Ovary (tissue), 9 donors: ENCODE results near the gene RGS19. TPM values are rescaled to one million over a fixed set of nuclear protein-coding genes. Genes with fewer than 3 reads are reported as not detected.
A peak's percentile ranks its signal among the peaks of the same experiment; 100 is the strongest.
"Not testable (repeated sequence)": the region's sequence is repeated elsewhere in the genome, so short reads cannot be mapped to it uniquely, and the experiment has no call there.

ENCODE experiments used
- DNase-seq, 5 donors: peaks; one replicate each; pipeline ENCODE4 v3.0.0-alpha.2; 2019 to 2020
- H3K27ac ChIP-seq, 2 donors: fragments of 200-600 bp; one replicate each; pipeline versions ENCODE4 v1.5.1 to v1.8.0; 2019 to 2022
- H3K27me3 ChIP-seq: fragments of 200-600 bp; one replicate; pipeline ENCODE4 v1.8.0; 2022
- H3K36me3 ChIP-seq: fragments of 200-600 bp; sonication (generic); one replicate; pipeline ENCODE4 v1.5.1; 2019
- H3K4me1 ChIP-seq: one replicate; pipeline ENCODE4 v1.8.1; 2013; ENCODE audit warnings: mild to moderate bottlenecking, moderate library complexity; ENCODE audit not compliant: insufficient read depth
- H3K4me3 ChIP-seq: fragments of 200-600 bp; sonication (generic); one replicate; pipeline ENCODE4 v1.5.1; 2017
- H3K9me3 ChIP-seq, 2 donors: fragments of 200-600 bp in 1 of 2; sonication (generic) in 1 of 2; one replicate each; pipeline versions ENCODE4 v1.5.1 to v1.8.1; 2013 to 2019; ENCODE audit warnings: mild to moderate bottlenecking in 1 of 2, moderate library complexity in 1 of 2
- CTCF ChIP-seq, 3 donors: fragments of 450-650 bp in 2 of 3; fragments of 200-600 bp in 1 of 3; IDR thresholded peaks; one replicate each; pipeline versions ENCODE4 v1.5.1 to v1.8.0; 2016 to 2022; ENCODE audit warnings: antibody characterized with exemption in 3 of 3, mild to moderate bottlenecking in 1 of 3
- EP300 ChIP-seq: sonication (generic); formaldehyde crosslinking; IDR thresholded peaks from one replicate; pipeline ENCODE4 v1.6.1; 2017; ENCODE audit warnings: antibody characterized with exemption
- POLR2A ChIP-seq: fragments of 450-650 bp; IDR thresholded peaks from one replicate; pipeline ENCODE4 v1.6.1; 2017; ENCODE audit warnings: antibody characterized with exemption, mild to moderate bottlenecking, moderate library complexity
- WGBS, 3 donors: extraction: QIAGEN DNeasy Blood & Tissue Kit in 1 of 3; methylation state at CpG; one replicate each; pipeline versions ENCODE4 v1.1.5 to v1.1.7; 2013 to 2017; 5-methylcytosine and 5-hydroxymethylcytosine counted together
- intact Hi-C, 4 donors: fragments of 100-400 bp; cut with DNase I; formaldehyde crosslinking; loops; one replicate each; pipeline versions ENCODE4 v1.11.0 to v1.15.1; 2022 to 2023
- polyA plus RNA-seq, 2 donors: library from polyadenylated mRNA; stranded (reverse); fragments of 200-250 nt in 1 of 2; fragments of 350-450 nt in 1 of 2; fragmentation: Illumina TruSeq in 1 of 2; extraction: RNeasy Lipid Tissue Mini Kit (QIAGEN cat#74804) in 1 of 2; gene quantifications; one replicate each; pipeline ENCODE4 v1.2.3, GENCODE V29; 2013 to 2014
- total RNA-seq, 7 donors: library from RNA; depleted of rRNA in 2 of 7; stranded (reverse); fragments of >200 nt in 2 of 7; fragmentation: NEBNext Ultra II Directional in 3 of 7; extraction: Animal tissue kit (Norgen Biotek cat#: 25700) in 3 of 7; gene quantifications; one replicate each; pipeline versions ENCODE4 v1.1.0 to v1.2.4, GENCODE V29; 2016 to 2023
- donor health status: DM: no; HTN: no; CAD: no; lungs with moderate emphysema.
- donor health status: DM: no; HTN: no; CAD: no.
- donor health status: Bipolar disorder and iron deficiency.
- donor health status: DM: yes; HTN: yes; CAD: no.
- donor health status: DM: no; HTN: no; CAD: no.
- donor health status: DM: yes; HTN: yes; CAD: no.

The RGS19 gene
- total and polyA plus RNA-seq, 9 donors: 2.1 to 7.6 (median 4.5) TPM

GRCh38 chr20:64119301-64119680 is 40.0 kb upstream of the RGS19 start:
- intact Hi-C loops: loop anchor here in 1 of 4 donors (10.0 kb wide), 1 partner anchor 84 kb away; the partner anchor contains the start of gene C20orf204
- Histone ChIP-seq H3K4me1 (peaks cover 2% of the 10 kb centered on the region), H3K27ac (no peak overlapping the region), H3K4me3 (no peak overlapping the region), H3K9me3 (no peaks in the 10 kb centered on the region), H3K27me3 (no peaks in the 10 kb centered on the region), H3K36me3 (no peaks in the 10 kb centered on the region)
- 68 to 76% (median 69%) methylated on average over 8 of the region's 8 CpGs for WGBS, 3 donors
- TF ChIP-seq POLR2A: no peak
- TF ChIP-seq CTCF (IDR thresholded peaks at IDR 0.05): no peak
- no peak for TF ChIP-seq EP300
- no peak for DNase-seq

GRCh38 chr20:64117432-64117777 is 38.1 kb upstream of the RGS19 start:
- not testable (repeated sequence) for H3K27ac ChIP-seq, H3K4me3 ChIP-seq, H3K4me1 ChIP-seq, H3K27me3 ChIP-seq, H3K9me3 ChIP-seq, H3K36me3 ChIP-seq, DNase-seq
- 72 to 87% (median 83%) methylated on average over 2 to 5 of the region's 6 CpGs for WGBS, 3 donors
- intact Hi-C loops: loop anchor here in 1 of 4 donors (10.0 kb wide), 1 partner anchor 83 kb away; the partner anchor contains the start of gene C20orf204

GRCh38 chr20:64116541-64117431 is 37.5 kb upstream of the RGS19 start:
- intact Hi-C loops: loop anchor here in 1 of 4 donors (10.0 kb wide), 1 partner anchor 82 kb away; the partner anchor contains the start of gene C20orf204
- 72 to 81% (median 79%) methylated on average over 16 to 17 of the region's 17 CpGs for WGBS, 3 donors
- Histone ChIP-seq H3K9me3 (no peaks in the 10 kb centered on the region), H3K4me1 (peaks cover 2% of the 10 kb centered on the region), H3K27me3 (no peaks in the 10 kb centered on the region), H3K36me3 (no peaks in the 10 kb centered on the region), H3K27ac (no peak overlapping the region), H3K4me3 (no peak overlapping the region)
- no peak for TF ChIP-seq POLR2A
- TF ChIP-seq EP300: no peak
- TF ChIP-seq CTCF (IDR thresholded peaks at IDR 0.05): no peak
- DNase-seq: peak in 2 of 5 donors; percentile 4 to 18

- TF ChIP-seq EP300 (no peak), CTCF (IDR thresholded peaks at IDR 0.05) (no peak), POLR2A (no peak)
Observed at GRCh38 chr20:64116016-64116415, 36.7 kb upstream of the RGS19 start.

More at GRCh38 chr20:64116016-64116415, 36.7 kb upstream of the RGS19 start:
- 75 to 81% (median 80%) methylated on average over 21 of the region's 21 CpGs for WGBS, 3 donors
- intact Hi-C loops: loop anchor here in 1 of 4 donors (10.0 kb wide), 1 partner anchor 81 kb away; the partner anchor contains the start of gene C20orf204
- Histone ChIP-seq H3K4me1 (peaks cover 2% of the 10 kb centered on the region), H3K4me3 (no peak overlapping the region), H3K9me3 (no peaks in the 10 kb centered on the region), H3K36me3 (no peaks in the 10 kb centered on the region), H3K27ac (no peak overlapping the region), H3K27me3 (no peaks in the 10 kb centered on the region)
- peak in 2 of 5 donors; percentile 6 to 30 for DNase-seq
